ENCODE measurements around the gene KCNMA1.

KCNMA1 gene

DNA sequence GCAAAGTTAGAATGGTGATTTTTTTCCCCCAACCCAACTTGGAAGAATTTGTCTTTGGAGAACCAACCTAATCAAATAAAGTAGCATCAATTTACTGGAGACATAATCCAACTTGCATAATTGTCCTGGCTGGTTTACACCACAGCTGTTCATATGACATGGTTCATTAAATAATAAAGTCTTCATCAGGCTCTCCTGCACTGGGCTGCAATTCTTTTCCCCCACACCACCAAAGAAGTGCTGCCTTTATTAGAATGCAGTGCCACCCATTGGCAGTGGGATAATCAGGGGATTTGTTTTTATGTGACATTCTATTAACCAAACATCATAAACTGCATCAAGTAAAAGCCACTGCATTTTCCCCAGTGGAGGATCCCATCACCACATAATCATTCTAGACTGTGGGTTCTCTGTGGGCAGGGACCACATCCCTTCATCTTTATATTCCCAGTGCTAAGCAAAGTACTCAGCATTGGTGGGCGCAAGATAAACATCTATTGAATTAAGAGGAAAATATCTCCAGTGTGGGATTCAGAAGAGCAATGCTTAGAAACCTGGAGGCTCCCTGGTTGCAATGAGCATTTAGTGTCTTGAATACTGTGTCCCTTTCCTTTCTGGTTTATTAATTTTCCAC, 322.0 kb downstream of the KCNMA1 start:
- peak; percentile 90 for DNase-seq

- DNase-seq, result no peak
These were observed 324.4 kb downstream of the KCNMA1 start for GRCh38 chr10:77313066-77313750.

DNA sequence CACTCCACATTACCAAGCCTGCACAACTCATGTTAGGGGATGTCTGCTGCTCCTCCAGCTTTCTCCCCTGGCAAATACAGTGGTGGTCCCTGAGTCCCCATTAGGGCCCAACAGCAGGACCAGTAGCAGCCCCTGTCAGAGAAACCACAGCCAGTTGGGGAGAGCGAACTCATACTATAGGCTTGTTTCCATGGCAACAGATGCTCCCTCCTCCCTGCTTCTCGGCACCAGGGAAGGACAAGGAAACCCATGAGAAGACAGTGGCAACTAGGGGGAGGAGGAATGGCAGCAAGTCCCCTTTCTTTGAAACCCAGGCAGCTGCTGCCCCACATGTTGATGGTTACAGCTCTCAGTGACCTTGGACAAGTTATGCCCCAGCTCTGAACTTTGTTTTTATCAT, 326.4 kb downstream of the KCNMA1 start:
- DNase-seq, result no peak

- no peak for DNase-seq
These were observed 327.2 kb downstream of the KCNMA1 start for GRCh38 chr10:77310288-77310840.

DNA sequence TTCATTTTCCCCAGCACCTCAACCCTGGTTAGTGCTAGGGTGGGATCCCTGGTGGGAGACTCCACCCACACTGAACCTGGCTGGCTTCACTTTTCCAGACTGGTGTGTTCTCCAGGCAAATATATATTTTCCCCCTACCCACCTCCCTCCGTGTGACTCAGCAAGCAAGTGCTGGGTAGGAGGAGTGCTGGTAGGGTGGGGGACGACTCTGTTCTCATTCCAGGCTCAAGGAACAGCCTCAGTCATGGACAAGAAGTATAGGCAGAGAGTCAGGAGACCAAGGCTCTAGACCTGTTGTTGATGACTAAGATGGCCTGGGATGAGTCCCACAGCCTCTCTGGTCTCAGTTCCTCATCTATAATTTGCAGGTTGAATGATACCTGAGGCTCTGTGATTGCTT, 328.1 kb downstream of the KCNMA1 start:
- no peak for DNase-seq

DNA sequence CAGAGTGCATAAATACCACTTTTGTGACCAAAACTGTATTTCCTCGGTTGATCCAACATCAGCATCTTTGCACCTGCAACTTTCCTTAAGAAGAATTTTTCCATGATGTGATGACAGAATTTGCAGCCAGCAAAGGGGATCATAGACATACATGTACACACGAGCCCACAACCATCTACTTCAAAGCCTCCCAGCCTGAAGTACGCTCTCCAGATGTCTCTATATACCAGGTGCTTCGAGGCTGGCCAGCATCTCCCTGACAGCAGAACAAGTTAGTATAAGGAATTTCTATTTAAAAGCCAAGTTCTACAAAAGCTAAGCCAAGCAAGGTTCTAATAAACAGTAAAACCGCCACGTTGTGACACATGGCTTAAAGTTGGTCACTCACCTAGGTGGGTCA, 328.5 kb downstream of the KCNMA1 start:
- no peak for DNase-seq

DNA sequence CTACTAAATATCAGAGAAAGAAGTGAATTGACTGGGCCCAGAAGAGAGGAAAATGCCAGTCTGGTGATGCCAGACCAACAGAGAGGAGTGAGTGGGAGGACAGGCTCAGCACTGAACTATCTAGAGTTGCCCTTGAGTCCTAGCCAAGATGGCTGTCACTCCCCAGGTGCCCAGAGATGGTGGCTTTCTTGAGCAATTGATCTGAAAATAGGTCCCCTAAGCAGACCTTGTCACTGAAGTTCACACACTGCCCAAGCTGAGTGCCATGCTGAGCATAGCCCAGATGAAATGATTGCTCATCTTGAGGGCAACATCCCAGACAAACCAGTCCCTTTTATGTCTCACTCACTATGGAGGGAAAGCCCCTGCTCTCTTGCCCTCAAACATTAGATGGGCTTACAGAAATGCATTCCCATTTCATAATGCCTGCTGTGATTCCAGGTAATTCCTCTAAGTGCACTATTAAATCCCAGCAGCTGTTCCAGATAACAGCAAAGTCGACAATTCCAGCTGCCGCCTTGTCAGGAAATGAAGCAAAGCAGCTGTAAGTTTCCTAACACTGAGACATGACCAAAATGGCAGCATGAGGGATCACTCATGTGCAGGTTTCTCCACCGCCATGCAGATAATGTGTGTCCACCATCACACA, 329.4 kb downstream of the KCNMA1 start:
- DNase-seq, result no peak

DNA sequence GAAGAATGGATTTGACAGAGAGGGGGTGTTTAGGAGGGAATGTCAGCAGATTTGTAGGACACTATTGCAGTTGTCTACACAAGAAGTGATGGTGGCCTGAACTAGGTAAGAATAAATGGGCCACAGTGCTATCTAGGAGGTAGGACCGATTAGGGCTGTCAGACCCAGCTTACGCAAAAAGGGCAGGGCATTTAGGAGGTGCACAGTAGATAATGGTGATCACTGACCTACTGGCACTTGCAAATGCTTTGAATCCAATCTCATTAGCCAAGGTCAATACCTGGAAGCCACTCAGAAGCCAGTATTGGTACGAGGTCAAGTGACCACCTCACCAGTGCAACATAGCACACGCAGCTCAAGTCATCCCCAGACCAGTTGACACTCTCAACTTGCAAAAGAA, 330.9 kb downstream of the KCNMA1 start:
- DNase-seq, result no peak

DNA sequence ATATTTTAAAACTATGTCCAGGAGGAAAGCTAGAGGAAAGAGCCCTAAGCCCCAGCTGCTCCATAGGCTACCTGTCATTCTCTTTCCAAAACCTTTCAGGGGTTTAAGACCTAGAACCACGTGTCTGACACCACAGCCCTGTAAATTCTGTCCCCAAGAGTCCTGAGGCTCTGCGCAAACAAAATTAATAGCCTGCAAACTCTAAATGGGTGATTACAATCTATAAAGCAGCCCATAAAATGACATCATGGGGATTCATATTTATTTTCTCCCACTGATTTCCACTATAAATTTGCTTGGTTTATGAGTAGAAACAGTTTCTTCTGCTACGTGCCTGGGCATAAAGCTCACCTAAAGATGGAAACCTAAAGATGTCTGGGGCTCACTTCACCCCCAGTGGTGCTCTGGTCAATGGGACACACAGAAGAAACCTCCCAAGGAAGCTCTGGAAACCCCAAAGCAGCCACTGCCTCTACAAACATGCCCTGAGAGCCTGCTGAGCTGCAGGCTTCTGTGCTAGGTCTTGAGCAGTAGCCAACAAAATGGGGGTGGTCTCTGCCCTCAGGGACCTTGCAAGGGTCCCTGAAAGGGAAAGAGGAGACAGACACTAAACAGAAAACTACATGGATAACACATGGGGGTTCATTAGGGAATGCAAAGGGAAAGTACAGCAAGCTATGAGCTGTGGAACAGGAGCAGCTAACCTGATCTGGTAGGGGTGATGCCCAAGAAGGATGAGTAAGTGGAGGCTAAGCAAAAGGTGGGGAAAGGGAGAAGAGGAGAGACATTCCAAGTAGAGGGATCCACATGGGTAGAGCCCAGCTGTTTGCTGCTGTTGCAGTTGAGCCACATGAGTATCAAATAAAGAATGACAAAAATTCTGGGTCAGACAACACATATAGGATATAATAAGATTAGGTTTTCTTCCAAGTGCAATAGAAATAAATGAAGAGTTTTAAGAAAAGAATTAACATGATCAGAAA, 331.7 kb downstream of the KCNMA1 start:
- DNase-seq, result no peak

- DNase-seq, result no peak
These were observed 333.4 kb downstream of the KCNMA1 start for GRCh38 chr10:77304192-77304591.

- no peak for DNase-seq
These were observed 336.3 kb downstream of the KCNMA1 start for GRCh38 chr10:77301305-77301730.

DNA sequence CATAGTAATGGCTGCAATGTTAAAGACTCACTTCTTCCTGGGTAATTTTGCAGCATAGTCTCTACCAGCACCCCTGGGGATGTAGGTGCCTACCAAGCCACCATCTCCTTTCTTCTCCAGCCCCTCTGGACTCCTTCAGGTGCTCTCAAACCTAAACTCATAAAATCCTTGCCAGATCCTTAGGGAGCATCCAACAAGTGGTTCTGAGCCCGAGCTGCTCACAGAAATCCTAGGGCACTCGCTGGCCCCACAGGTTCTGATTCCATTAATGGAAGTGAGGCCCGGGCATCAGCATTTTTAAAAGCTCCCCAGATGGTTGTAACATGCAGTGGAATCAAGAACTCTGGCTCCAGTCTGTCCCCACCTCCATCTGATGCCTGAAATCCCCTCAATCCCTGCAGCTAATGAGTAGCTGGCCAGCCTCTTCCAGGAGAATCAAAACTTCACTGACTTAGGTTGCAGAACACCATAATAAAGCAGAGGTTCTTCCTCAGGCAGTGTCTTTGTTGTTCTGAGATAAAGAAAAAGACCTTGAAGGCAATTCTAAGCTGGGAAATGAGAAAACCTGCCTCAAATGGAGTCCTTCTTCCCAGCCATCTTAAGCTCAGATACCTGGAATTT, 336.8 kb downstream of the KCNMA1 start:
- DNase-seq, result no peak

GRCh38 chr10:77299320-77299719, 338.3 kb downstream of the KCNMA1 start:
- no peak for DNase-seq

GRCh38 chr10:77297393-77297739, 340.2 kb downstream of the KCNMA1 start:
- DNase-seq, result no peak

GRCh38 chr10:77296534-77297392, 340.8 kb downstream of the KCNMA1 start:
- DNase-seq, result peak; percentile 88

DNA sequence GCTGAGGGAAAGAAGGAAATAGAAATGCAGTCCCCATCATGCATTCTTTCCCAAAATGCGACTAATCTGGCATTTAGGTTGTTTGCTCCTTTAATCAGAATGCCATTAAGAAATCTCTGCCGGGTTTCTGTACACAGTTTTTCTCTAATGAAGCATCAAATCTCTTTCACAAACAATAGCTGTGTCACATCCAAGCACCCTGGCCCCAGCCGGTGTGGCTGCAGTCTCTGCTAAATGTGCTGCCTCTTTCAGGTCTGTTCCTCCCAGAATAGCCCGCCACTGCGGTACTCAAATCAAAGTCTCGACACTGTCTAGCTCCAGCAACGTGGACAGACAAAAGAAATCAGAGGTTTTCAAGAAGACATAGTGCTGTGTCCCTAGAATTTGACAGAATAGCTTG, 343.8 kb downstream of the KCNMA1 start:
- peak; percentile 43 for DNase-seq

GRCh38 chr10:77293347-77293746, 344.3 kb downstream of the KCNMA1 start:
- no peak for DNase-seq

DNA sequence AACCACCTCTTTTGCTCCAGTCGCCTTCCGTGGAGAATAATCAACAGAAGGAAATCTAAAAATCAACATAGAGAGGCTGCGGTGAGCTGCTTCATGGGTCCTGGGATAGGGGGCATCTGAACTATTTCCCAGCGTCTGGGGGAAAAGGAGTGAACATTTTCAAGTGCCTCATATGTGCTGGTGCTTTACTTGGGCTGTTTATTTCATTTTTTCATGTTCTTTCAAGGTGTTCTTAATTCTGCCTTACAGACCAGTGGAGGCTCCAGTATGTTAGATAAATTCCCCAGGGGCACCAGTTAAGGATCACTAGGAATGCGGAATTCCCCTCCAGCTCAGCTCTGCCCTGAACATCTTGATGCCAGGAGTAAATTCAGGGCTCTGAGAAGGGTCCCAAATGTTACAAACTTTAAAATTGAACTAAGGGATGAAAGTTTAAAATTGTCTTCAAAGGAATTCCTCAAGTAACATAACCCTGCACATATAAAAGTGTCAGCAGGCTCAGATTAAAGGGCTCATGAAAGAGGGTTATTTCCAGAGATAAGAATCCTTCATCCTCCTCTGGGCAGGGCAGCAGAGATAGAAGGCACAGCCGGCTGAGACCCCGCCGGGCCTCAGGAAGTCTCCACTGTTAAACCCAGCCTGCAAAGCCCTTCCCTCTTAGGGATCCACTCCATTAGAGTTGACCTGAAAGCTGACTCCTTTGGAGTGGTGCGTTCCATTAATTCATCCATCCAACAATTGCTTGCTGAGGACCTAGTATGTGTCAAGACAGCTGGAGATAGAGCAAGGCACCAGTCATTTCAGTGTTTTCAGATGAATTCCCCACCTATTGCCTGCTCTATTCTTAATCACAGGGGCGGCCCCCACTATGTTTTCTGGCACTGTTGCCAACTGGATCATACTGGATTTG, 345.8 kb downstream of the KCNMA1 start:
- DNase-seq, result no peak

DNA sequence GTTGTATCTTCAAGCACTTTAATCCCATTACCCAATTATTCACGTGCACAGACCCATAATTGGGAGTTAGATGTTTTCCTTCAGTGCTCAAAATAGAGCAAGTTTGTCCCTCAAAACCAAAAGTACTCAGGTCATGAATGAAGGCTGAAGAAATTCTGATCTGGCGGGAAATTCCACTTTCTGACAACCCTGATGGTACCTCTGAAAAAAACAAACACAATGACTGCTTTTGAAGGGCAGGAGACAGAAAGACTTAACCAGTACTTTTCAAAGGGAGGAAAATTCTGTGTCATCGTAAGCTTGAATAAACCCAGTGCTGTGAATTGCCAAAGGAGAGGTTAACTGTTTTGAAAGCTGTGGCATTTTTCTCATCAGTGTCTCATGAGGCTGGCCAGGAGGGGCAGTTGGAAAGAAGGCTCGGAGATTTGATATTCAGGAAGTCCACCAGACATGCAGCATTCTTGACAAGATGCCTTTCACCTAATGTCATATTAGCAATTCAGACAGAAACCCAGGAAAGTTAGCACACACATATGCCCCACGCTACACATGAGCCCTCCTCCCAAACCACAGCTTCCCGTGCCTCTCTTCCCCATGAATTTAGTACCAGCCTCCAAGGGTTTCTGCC, 347.0 kb downstream of the KCNMA1 start:
- DNase-seq, result no peak

DNA sequence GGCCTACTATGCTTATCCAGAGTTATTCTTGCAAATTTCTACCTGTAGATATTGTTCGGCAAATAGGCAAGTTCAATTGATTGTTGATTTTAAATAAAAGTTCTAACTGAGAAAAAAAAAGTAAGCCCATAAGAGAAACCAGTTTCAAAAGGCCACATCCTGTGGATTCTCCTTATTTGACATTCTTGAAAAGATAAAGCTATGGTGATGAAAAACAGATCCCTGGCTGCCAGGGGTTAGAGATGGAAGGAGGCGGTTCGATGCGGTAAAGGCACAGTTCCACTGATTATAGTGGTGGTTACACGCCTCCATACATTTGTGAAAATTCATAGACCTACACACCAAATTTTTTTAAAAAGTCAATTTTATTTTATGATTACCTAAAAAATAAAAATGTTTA, 347.8 kb downstream of the KCNMA1 start:
- DNase-seq, result no peak

All from NCI-H1694 treated with DMSO at 0.1 percent for 48 hours (cell line).